Measurements from ENCODE around the gene PMVK. TPM values are rescaled to one million over a fixed set of nuclear protein-coding genes. Genes with fewer than 3 reads are reported as not detected.
A peak's percentile ranks its signal among the peaks of the same experiment; 100 is the strongest.
"Not testable (repeated sequence)": the region's sequence is repeated elsewhere in the genome, so short reads cannot be mapped to it uniquely, and the experiment has no call there.

Gene PMVK
- total RNA-seq (10 to 100 TPM; 44.7 to 45.2 TPM), polyA plus RNA-seq (55.5 TPM)

DNA sequence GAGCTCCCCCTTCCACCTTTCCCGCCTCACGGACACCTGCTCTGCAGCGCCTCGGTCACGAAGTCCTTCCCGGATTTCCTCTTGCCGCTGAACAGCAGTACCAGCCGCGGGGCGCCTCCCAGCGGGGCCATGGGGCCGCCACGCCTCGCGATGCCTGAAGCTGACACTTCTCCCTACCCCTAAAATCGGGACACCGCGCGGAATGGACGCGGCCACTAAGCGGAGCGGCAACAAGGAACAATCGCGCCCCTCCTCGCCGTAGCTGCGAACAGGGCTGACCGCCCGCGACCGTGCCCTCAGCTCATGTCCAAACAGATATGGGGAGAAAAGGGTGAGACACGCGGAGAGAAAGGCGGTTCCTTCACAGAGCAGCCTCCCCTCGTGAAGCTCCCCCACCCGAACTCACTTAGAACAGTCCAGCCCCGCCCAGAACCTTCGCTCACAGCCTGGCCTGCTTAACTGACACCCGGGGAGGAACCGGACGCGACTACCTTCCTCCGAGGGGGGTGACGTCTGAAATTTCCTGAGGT lies at the start of gene PMVK:
PMVK (minus strand) TSS at position 165 of the 530 bp plus-strand sequence; CDS start at position 131, 34 bp downstream.
- POLR2A ChIA-PET = interaction anchor here (0.5 to 2.8 kb wide), 13 partner anchors 9 to 940 kb away, joined by 3 to 45 read pairs (median 4); partner anchors contain the start of genes EFNA4, PBXIP1 and PYGO2
- no peaks in the 10 kb centered on the region for H3K9me3 Mint-ChIP-seq
- peak within 1 kb of the TSS; percentile 94 to 100 (median 98) for H3K4me3 Mint-ChIP-seq
- H3K36me3 Mint-ChIP-seq = peaks cover 0 to 15% (median 0%) of the 10 kb centered on the region in 3 donors
- Histone ChIP-seq H3K9me3 (ENCODE audit: low read length) (no peaks in the 10 kb centered on the region), H3K27ac (ENCODE audit: low read depth, low read length) (peak within 1 kb of the TSS; percentile 97), H3K36me3 (ENCODE audit: insufficient read depth, low read length) (no peaks in the 10 kb centered on the region), H3K4me1 (ENCODE audit: insufficient read depth, low read length) (peaks cover 44% of the 10 kb centered on the region), H3K27me3 (ENCODE audit: insufficient read depth, low read length, poor library complexity, severe bottlenecking) (no peaks in the 10 kb centered on the region), H3K4me3 (ENCODE audit: low read length) (peak within 1 kb of the TSS; percentile 77)
- peak; percentile 92 to 98 (median 97) for DNase-seq
- no peaks in the 10 kb centered on the region for H3K27me3 Mint-ChIP-seq
- CTCF ChIA-PET = interaction anchor here (0.7 to 3.4 kb wide), 21 partner anchors 9 to 377 kb away, joined by 3 to 30 read pairs (median 5); partner anchors contain the start of genes ADAM15, FLAD1, PBXIP1 and PYGO2
- H3K4me1 Mint-ChIP-seq = peaks cover 47 to 66% (median 57%) of the 10 kb centered on the region in 3 donors
- H3K27ac Mint-ChIP-seq = peak within 1 kb of the TSS; percentile 99 to 100 (median 99)

GRCh38 chr1:154983776-154984466 lies 47.4 kb upstream of the PMVK start:
- peak overlapping the region in 4 of 8 donors; percentile 22 to 95 (median 62) for H3K27ac Mint-ChIP-seq
- Histone ChIP-seq H3K27me3 (ENCODE audit: insufficient read depth, low read length, poor library complexity, severe bottlenecking) (no peaks in the 10 kb centered on the region), H3K36me3 (ENCODE audit: insufficient read depth, low read length) (peaks cover 14% of the 10 kb centered on the region), H3K9me3 (ENCODE audit: low read length) (no peaks in the 10 kb centered on the region), H3K27ac (ENCODE audit: low read depth, low read length) (peak overlapping the region; percentile 76), H3K4me3 (ENCODE audit: low read length) (peak overlapping the region; percentile 78), H3K4me1 (ENCODE audit: insufficient read depth, low read length) (peaks cover 15% of the 10 kb centered on the region)
- no peaks in the 10 kb centered on the region for H3K27me3 Mint-ChIP-seq
- CTCF ChIA-PET = interaction anchor here (0.8 to 8.4 kb wide), 13 partner anchors 8 to 101 kb away, joined by 3 to 74 read pairs (median 6); partner anchors contain the start of genes ADAM15, CKS1B, PMVK and ZBTB7B
- peak in 1 of 5 donors; percentile 43 for DNase-seq
- H3K9me3 Mint-ChIP-seq = no peaks in the 10 kb centered on the region
- H3K36me3 Mint-ChIP-seq = peaks cover under 1 to 25% (median 3%) of the 10 kb centered on the region in 3 donors
- H3K4me1 Mint-ChIP-seq = peaks cover 3 to 10% (median 8%) of the 10 kb centered on the region in 3 donors
- POLR2A ChIA-PET = interaction anchor here (0.6 to 2.5 kb wide), 9 partner anchors 10 to 189 kb away, joined by 3 to 30 read pairs (median 7); partner anchors contain the start of genes CKS1B, KRTCAP2, LENEP and PBXIP1
- H3K4me3 Mint-ChIP-seq = no peak overlapping the region

- peaks cover 0 to 9% (median 2%) of the 10 kb centered on the region in 3 donors for H3K4me1 Mint-ChIP-seq
- peaks cover 15% of the 10 kb centered on the region for H3K4me1 ChIP-seq (ENCODE audit: insufficient read depth, low read length)
- DNase-seq = peak; percentile 92 to 97 (median 96)
- H3K36me3 Mint-ChIP-seq = peaks cover 0 to 19% (median 2%) of the 10 kb centered on the region in 3 donors
- no peaks in the 10 kb centered on the region for H3K9me3 Mint-ChIP-seq
- ChIA-PET POLR2A (interaction anchor here (0.6 to 2.5 kb wide), 9 partner anchors 9 to 190 kb away, joined by 3 to 30 read pairs (median 7); partner anchors contain the start of genes CKS1B, KRTCAP2, LENEP and PBXIP1), CTCF (interaction anchor here (0.8 to 8.4 kb wide), 13 partner anchors 8 to 102 kb away, joined by 3 to 74 read pairs (median 6); partner anchors contain the start of genes ADAM15, CKS1B, PMVK and ZBTB7B)
- H3K9me3 ChIP-seq (ENCODE audit: low read length) = no peaks in the 10 kb centered on the region
- H3K27me3 Mint-ChIP-seq = no peaks in the 10 kb centered on the region
- H3K27me3 ChIP-seq (ENCODE audit: insufficient read depth, low read length, poor library complexity, severe bottlenecking) = no peaks in the 10 kb centered on the region
- peak within 1 kb of the TSS; percentile 78 for H3K4me3 ChIP-seq (ENCODE audit: low read length)
- H3K4me3 Mint-ChIP-seq = no peak within 1 kb of the TSS
- peak within 1 kb of the TSS; percentile 76 for H3K27ac ChIP-seq (ENCODE audit: low read depth, low read length)
- H3K27ac Mint-ChIP-seq = peak within 1 kb of the TSS in 3 of 8 donors; percentile 61 to 95 (median 62)
- H3K36me3 ChIP-seq (ENCODE audit: insufficient read depth, low read length) = peaks cover 7% of the 10 kb centered on the region
Measured at GRCh38 chr1:154982897-154983648, 46.6 kb upstream of the PMVK start, which contains the start of gene FLAD1. Gene FLAD1, plus strand, starts transcription at chr1:154983344. Its CDS starts 351 bp downstream, at chr1:154983695.

DNA sequence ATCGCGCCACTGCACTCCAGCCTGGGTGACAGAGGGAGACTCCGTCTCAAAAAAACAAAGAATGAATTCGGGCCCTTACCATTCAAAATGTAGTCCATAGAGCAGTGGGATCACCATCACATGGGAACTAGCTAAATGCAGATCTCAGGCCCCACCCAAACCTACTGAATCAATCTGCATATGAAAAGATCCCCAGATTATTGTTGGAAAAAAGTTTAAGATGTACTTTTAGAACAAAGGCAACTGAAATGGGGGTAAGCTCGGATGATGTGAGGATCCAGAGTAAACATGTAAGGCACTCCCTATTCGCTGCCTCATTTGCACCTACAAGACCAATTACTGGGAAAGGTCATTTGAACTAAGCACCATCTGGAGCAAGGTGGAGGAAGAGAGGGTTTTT lies 45.8 kb upstream of the PMVK start:
- H3K4me1 Mint-ChIP-seq = peaks cover 0 to 9% (median 7%) of the 10 kb centered on the region in 3 donors
- H3K27ac Mint-ChIP-seq = no peak overlapping the region
- Histone ChIP-seq H3K27me3 (ENCODE audit: insufficient read depth, low read length, poor library complexity, severe bottlenecking) (no peaks in the 10 kb centered on the region), H3K27ac (ENCODE audit: low read depth, low read length) (peak overlapping the region; percentile 47), H3K4me1 (ENCODE audit: insufficient read depth, low read length) (peaks cover 15% of the 10 kb centered on the region), H3K9me3 (ENCODE audit: low read length) (no peaks in the 10 kb centered on the region), H3K4me3 (ENCODE audit: low read length) (peak overlapping the region; percentile 45), H3K36me3 (ENCODE audit: insufficient read depth, low read length) (no peaks in the 10 kb centered on the region)
- DNase-seq = no peak
- POLR2A ChIA-PET = interaction anchor here (1.6 to 2.0 kb wide), 4 partner anchors 9 to 27 kb away, joined by 10 to 30 read pairs (median 14); partner anchors contain the start of genes CKS1B, PBXIP1 and PYGO2
- H3K27me3 Mint-ChIP-seq = no peaks in the 10 kb centered on the region
- CTCF ChIA-PET = interaction anchor here (1.3 to 8.4 kb wide), 10 partner anchors 10 to 70 kb away, joined by 3 to 74 read pairs (median 6); partner anchors contain the start of genes ADAM15, PMVK and ZBTB7B
- H3K4me3 Mint-ChIP-seq = no peak overlapping the region
- peaks cover 0 to 14% (median 5%) of the 10 kb centered on the region in 3 donors for H3K36me3 Mint-ChIP-seq
- H3K9me3 Mint-ChIP-seq = no peaks in the 10 kb centered on the region

- DNase-seq = no peak
- Histone ChIP-seq H3K9me3 (ENCODE audit: low read length) (no peaks in the 10 kb centered on the region), H3K4me1 (ENCODE audit: insufficient read depth, low read length) (peaks cover 18% of the 10 kb centered on the region), H3K27me3 (ENCODE audit: insufficient read depth, low read length, poor library complexity, severe bottlenecking) (no peaks in the 10 kb centered on the region), H3K4me3 (ENCODE audit: low read length) (no peak overlapping the region), H3K36me3 (ENCODE audit: insufficient read depth, low read length) (no peaks in the 10 kb centered on the region), H3K27ac (ENCODE audit: low read depth, low read length) (no peak overlapping the region)
- Mint-ChIP-seq H3K4me1 (peaks cover 0 to 7% (median 4%) of the 10 kb centered on the region in 3 donors), H3K36me3 (peaks cover 0 to 8% (median 5%) of the 10 kb centered on the region in 3 donors), H3K27ac (no peak overlapping the region), H3K4me3 (no peak overlapping the region), H3K27me3 (no peaks in the 10 kb centered on the region), H3K9me3 (no peaks in the 10 kb centered on the region)
- POLR2A ChIA-PET = no interaction called here
- CTCF ChIA-PET = interaction anchor here (1.1 to 8.7 kb wide), 4 partner anchors 21 to 73 kb away, joined by 3 to 54 read pairs (median 6); partner anchors contain the start of genes ADAM15 and PBXIP1
Measured at GRCh38 chr1:154978360-154978759, 41.8 kb upstream of the PMVK start.

DNA sequence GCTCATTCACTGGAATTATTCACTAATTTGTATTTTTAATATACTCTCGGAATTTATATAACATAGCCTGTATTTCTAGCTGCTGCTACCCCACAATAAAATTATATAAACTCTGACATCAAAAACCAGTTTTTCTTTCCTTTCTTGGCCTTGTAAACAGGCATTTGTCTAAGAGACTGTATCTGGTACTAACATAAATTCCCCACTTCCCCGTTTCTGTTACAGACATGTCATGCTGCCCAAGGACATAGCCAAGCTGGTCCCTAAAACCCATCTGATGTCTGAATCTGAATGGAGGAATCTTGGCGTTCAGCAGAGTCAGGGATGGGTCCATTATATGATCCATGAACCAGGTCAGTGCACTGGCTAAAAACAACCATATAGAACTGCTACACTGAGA lies 41.2 kb upstream of the PMVK start:
- POLR2A ChIA-PET; H3K9me3 Mint-ChIP-seq; DNase-seq; H3K36me3 Mint-ChIP-seq; H3K27ac ChIP-seq (ENCODE audit: low read depth, low read length); H3K27me3 ChIP-seq (ENCODE audit: insufficient read depth, low read length, poor library complexity, severe bottlenecking); H3K4me3 ChIP-seq (ENCODE audit: low read length); H3K9me3 ChIP-seq (ENCODE audit: low read length); H3K36me3 ChIP-seq (ENCODE audit: insufficient read depth, low read length); H3K27me3 Mint-ChIP-seq; H3K4me3 Mint-ChIP-seq: not testable (repeated sequence)
- H3K4me1 ChIP-seq (ENCODE audit: insufficient read depth, low read length) = peaks cover 23% of the 10 kb centered on the region
- peak overlapping the region in 3 of 8 donors; percentile 17 to 37 (median 22) for H3K27ac Mint-ChIP-seq
- CTCF ChIA-PET = interaction anchor here (1.1 to 8.7 kb wide), 4 partner anchors 16 to 73 kb away, joined by 3 to 54 read pairs (median 6); partner anchors contain the start of genes ADAM15, PBXIP1 and PYGO2
- H3K4me1 Mint-ChIP-seq = peaks cover 4 to 10% (median 6%) of the 10 kb centered on the region in 3 donors

Data from CD8-positive, alpha-beta memory T cell (primary cell).